GM12874 (cell line): Measurements from ENCODE around the gene FGD1.

Experiments
- CTCF ChIP-seq: IDR thresholded peaks from 2 replicates; pipeline ENCODE4 v1.5.1; 2011; ENCODE audit warnings: low read depth, mild to moderate bottlenecking, control low read depth, low read length, moderate library complexity; ENCODE audit not compliant: insufficient read depth

The FGD1 gene

GRCh38 chrX:54496936-54497335 lies 902 bp upstream of the FGD1 start:
- no peak for TF ChIP-seq CTCF

- TF ChIP-seq CTCF, result no peak
Observed at GRCh38 chrX:54496517-54496852, 451 bp upstream of the FGD1 start.

GRCh38 chrX:54494989-54495813 lies 833 bp downstream of the FGD1 start:
- TF ChIP-seq CTCF, result no peak

- TF ChIP-seq CTCF, result no peak
Observed at GRCh38 chrX:54494166-54494988, 1.7 kb downstream of the FGD1 start.

GRCh38 chrX:54492340-54492739 lies 3.7 kb downstream of the FGD1 start:
- no peak for TF ChIP-seq CTCF

GRCh38 chrX:54484666-54485065 lies 11.4 kb downstream of the FGD1 start:
- no peak for TF ChIP-seq CTCF

GRCh38 chrX:54483946-54484345 lies 12.1 kb downstream of the FGD1 start:
- no peak for TF ChIP-seq CTCF
